BLaER1 (cell line): ENCODE data around the gene CAPN5.
A peak's percentile ranks its signal among the peaks of the same experiment; 100 is the strongest.

Experiments used
- H3K27ac ChIP-seq: shearing (Covaris generic); formaldehyde crosslinking; 2 replicates; pipeline ENCODE4 v1.8.1; 2022
- H3K27me3 ChIP-seq: shearing (Covaris generic); formaldehyde crosslinking; 2 replicates; pipeline ENCODE4 v1.8.1; 2022
- H3K36me3 ChIP-seq: shearing (Covaris generic); formaldehyde crosslinking; 2 replicates; pipeline ENCODE4 v1.8.1; 2022
- H3K4me1 ChIP-seq: shearing (Covaris generic); formaldehyde crosslinking; 2 replicates; pipeline ENCODE4 v1.8.1; 2022
- H3K4me2 ChIP-seq: shearing (Covaris generic); formaldehyde crosslinking; 2 replicates; pipeline ENCODE4 v1.8.1; 2022
- H3K4me3 ChIP-seq: shearing (Covaris generic); formaldehyde crosslinking; 2 replicates; pipeline ENCODE4 v1.8.1; 2022
- H3K9ac ChIP-seq: shearing (Covaris generic); formaldehyde crosslinking; 2 replicates; pipeline ENCODE4 v1.8.1; 2022
- H3K9me3 ChIP-seq: shearing (Covaris generic); formaldehyde crosslinking; 2 replicates; pipeline ENCODE4 v1.8.1; 2022
- H4K20me1 ChIP-seq: shearing (Covaris generic); formaldehyde crosslinking; 2 replicates; pipeline ENCODE4 v1.8.1; 2022
- Cebpa-rat ChIP-seq: shearing (Covaris generic); IDR thresholded peaks from 2 replicates; pipeline ENCODE4 v1.8.1; 2022

The CAPN5 gene

DNA sequence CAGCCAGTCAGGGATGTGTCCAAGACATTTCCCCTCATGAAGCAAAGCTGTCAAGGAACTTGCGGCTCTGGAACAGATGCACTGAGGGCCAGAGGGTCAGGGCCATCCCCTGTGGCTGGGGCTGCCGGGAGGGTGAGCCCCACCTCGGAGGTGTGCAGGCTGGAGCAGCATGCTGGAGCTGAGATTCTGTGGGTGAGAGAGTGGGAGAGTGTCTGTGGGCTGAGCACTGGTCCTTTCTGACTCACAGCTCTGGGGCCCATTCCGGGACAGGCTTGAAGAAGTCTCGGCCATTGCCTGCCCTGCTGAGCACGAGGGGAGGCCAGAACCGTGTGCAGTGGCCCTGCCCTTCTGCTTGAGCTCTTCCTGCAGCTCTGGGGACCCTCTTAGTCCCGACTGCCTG, 38.0 kb downstream of the CAPN5 start:
- H3K9me3 ChIP-seq = peaks cover 4% of the 10 kb centered on the region; the same call in 1 of the 2 replicates
- no peak overlapping the region for H3K4me2 ChIP-seq
- no peak overlapping the region for H3K27ac ChIP-seq
- H4K20me1 ChIP-seq = no peaks in the 10 kb centered on the region
- H3K27me3 ChIP-seq = no peaks in the 10 kb centered on the region
- H3K4me3 ChIP-seq = no peak overlapping the region
- H3K9ac ChIP-seq = no peak overlapping the region
- no peak for TF ChIP-seq Cebpa-rat
- H3K36me3 ChIP-seq = no peaks in the 10 kb centered on the region
- H3K4me1 ChIP-seq = peaks cover 72% of the 10 kb centered on the region

DNA sequence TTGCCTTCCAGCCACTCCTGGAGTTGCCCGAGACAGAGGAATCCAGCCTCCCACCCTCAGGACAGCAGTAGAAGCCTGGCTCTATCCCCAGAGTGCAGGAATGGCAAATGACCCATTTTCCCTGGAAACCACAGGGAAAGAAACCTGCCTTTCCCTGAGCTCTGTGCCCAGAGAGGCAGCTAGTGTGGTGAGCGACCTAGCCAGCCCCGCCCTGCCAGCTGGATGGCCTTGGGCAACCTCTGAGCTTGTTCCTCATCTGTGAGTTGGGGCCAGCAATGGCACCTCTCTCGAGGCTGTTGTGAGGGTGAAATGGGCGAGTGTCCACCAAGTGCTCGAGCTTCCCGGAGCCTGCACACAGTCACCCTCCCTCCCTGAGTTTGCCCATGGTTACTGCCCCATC, 39.5 kb downstream of the CAPN5 start:
- Histone ChIP-seq H3K27me3 (no peaks in the 10 kb centered on the region), H3K4me1 (peaks cover 88% of the 10 kb centered on the region), H3K9me3 (no peaks in the 10 kb centered on the region), H3K4me3 (no peak overlapping the region), H3K9ac (peak overlapping the region; percentile 58; the same call in 1 of the 2 replicates), H3K27ac (peak overlapping the region; percentile 56; the same call in 1 of the 2 replicates), H3K4me2 (peak overlapping the region; percentile 85), H4K20me1 (no peaks in the 10 kb centered on the region), H3K36me3 (no peaks in the 10 kb centered on the region)
- no peak for TF ChIP-seq Cebpa-rat

DNA sequence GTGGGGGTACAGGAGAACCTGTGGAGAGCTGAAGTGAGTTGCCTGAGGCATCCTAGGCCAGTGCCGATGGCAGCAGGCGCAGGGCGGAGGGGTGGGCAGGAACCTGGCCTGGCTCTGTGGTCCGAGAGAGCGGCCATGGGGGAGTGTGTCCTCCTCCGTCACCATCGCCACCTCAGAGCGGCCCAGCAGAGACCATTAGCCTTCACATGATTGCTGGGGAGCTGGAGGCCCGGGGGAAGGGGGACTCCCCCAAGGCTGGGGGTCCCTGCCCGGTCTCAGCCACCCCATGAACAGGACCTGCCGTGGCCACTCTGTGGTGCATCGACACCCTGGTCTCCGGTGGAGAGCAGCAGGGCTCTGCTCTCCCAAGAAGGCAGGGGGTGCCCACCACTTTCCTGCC, 40.0 kb downstream of the CAPN5 start:
- Histone ChIP-seq H3K27me3 (no peaks in the 10 kb centered on the region), H4K20me1 (no peaks in the 10 kb centered on the region), H3K27ac (peak overlapping the region; percentile 56), H3K36me3 (no peaks in the 10 kb centered on the region), H3K9ac (peak overlapping the region; percentile 58; the same call in 1 of the 2 replicates), H3K4me1 (peaks cover 87% of the 10 kb centered on the region), H3K4me2 (peak overlapping the region; percentile 85), H3K4me3 (no peak overlapping the region), H3K9me3 (no peaks in the 10 kb centered on the region)
- TF ChIP-seq Cebpa-rat = no peak

DNA sequence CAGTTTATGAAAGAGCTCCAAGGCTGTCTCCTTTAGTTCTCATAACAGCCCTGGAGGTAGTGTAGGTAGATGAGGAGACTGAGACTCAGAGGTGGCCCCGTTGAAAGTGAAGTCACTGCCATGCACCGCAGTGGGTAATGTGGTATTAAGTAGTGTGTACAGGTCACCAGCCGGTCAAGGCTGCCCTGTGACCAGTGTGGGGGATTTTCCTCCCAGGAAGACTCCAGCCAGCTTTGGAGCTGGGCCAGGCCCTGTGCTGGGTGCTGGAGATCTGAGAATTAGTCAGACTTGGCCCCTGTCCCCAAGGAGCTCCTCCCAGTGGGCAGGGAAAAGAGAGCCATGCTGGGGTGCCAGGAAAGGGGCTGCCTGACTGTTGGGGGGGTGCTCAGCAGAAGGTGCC, 41.2 kb downstream of the CAPN5 start:
- Histone ChIP-seq H3K9ac (peak overlapping the region; percentile 58; the same call in 1 of the 2 replicates), H3K4me3 (no peak overlapping the region), H3K4me1 (peaks cover 78% of the 10 kb centered on the region), H3K4me2 (peak overlapping the region; percentile 85), H3K27me3 (no peaks in the 10 kb centered on the region), H3K27ac (peak overlapping the region; percentile 56), H3K9me3 (no peaks in the 10 kb centered on the region), H4K20me1 (no peaks in the 10 kb centered on the region), H3K36me3 (no peaks in the 10 kb centered on the region)
- no peak for TF ChIP-seq Cebpa-rat

DNA sequence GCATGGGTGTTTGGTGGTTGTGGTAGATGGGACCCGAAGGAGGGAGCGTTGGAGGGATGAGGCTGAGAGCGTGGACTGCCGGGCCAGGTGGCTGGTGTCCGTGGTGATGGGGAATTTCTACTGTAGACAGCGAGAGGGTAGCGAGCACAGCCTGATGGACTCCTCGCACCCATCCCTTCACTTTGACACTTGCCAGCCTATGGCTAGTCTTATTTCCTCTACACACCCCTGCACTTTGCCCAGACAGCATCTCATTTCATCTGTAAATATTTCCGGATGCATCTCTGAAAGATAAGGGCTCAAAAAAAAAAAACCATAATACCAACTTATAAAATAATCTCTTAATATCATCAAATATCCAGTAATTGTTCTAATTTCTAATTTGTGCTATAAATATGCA, 41.7 kb downstream of the CAPN5 start:
- TF ChIP-seq Cebpa-rat = no peak
- no peaks in the 10 kb centered on the region for H3K36me3 ChIP-seq
- H3K27me3 ChIP-seq = no peaks in the 10 kb centered on the region
- no peak overlapping the region; the same call in 1 of the 2 replicates for H3K9ac ChIP-seq
- no peaks in the 10 kb centered on the region for H3K9me3 ChIP-seq
- peak overlapping the region; percentile 56 for H3K27ac ChIP-seq
- H3K4me2 ChIP-seq = peak overlapping the region; percentile 85
- H3K4me1 ChIP-seq = peaks cover 78% of the 10 kb centered on the region
- no peak overlapping the region for H3K4me3 ChIP-seq
- no peaks in the 10 kb centered on the region for H4K20me1 ChIP-seq

DNA sequence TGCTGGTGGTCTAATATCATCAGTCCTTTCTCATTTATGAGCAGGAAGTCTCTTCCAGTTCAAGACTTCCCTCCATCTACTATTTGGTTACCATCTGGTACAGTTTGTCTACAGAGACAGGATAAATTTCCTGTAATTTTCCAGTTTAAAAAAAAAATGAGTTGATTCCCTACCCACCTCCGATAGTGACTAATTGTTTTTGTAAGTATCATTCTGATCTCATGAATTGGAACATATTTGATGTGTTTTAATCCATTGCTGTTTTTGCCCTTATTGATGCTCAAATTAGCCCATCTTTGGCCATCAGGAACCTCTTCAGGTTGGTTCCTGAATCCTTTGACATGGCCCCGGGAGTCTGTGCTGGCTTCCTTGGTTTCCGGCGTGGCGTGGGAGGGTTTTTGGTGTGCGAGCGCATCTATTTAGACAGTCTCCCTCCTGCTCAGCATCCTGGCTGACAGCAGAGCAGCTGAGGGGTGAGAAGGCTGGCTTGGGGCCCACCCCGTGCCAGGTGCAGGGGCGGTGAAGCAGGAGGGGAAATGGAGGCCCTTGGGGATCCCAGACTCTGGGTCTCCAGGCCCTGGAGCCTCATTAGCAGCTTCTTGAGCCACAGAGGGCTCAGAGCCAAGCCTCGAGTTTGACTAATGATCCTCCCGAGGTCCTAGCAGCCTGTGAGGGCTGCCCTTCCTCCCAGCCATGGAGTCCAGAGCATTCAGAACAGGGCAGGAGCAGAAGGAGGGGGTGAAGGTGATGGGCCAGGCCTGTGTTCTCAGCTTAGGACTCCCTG, 42.7 kb downstream of the CAPN5 start:
- no peak overlapping the region for H3K4me3 ChIP-seq
- no peaks in the 10 kb centered on the region for H3K36me3 ChIP-seq
- no peaks in the 10 kb centered on the region for H3K27me3 ChIP-seq
- no peak for TF ChIP-seq Cebpa-rat
- no peaks in the 10 kb centered on the region for H4K20me1 ChIP-seq
- peak overlapping the region; percentile 85 for H3K4me2 ChIP-seq
- peak overlapping the region; percentile 25; the same call in 1 of the 2 replicates for H3K9ac ChIP-seq
- H3K4me1 ChIP-seq = peaks cover 71% of the 10 kb centered on the region
- no peaks in the 10 kb centered on the region for H3K9me3 ChIP-seq
- peak overlapping the region; percentile 64 for H3K27ac ChIP-seq

DNA sequence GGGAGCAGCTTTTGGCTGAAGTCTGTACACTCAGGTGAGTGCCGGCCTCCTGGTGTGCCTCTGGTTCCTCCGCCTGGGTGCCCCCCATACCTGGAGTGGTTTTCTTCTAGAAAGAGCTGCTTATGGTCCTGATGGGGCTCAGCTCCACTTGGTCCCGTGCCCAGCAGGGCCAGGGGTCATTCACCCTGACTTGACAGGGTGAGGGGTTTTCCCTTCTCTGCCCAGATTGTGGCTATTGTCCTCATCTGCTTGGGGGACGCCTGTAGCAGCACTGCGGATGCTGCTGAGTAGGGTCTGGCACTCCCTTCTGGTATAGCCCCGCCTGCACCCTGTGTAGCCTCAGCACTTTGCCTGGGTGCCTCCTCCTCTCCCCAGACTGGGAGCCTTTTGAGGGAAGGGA, 44.1 kb downstream of the CAPN5 start:
- TF ChIP-seq Cebpa-rat = no peak
- no peak overlapping the region for H3K4me3 ChIP-seq
- H4K20me1 ChIP-seq = no peaks in the 10 kb centered on the region
- peaks cover 66% of the 10 kb centered on the region for H3K4me1 ChIP-seq
- peak overlapping the region; percentile 85 for H3K4me2 ChIP-seq
- no peaks in the 10 kb centered on the region for H3K27me3 ChIP-seq
- H3K9me3 ChIP-seq = no peaks in the 10 kb centered on the region
- H3K9ac ChIP-seq = no peak overlapping the region; the same call in 1 of the 2 replicates
- peak overlapping the region; percentile 64; the same call in 1 of the 2 replicates for H3K27ac ChIP-seq
- H3K36me3 ChIP-seq = no peaks in the 10 kb centered on the region

DNA sequence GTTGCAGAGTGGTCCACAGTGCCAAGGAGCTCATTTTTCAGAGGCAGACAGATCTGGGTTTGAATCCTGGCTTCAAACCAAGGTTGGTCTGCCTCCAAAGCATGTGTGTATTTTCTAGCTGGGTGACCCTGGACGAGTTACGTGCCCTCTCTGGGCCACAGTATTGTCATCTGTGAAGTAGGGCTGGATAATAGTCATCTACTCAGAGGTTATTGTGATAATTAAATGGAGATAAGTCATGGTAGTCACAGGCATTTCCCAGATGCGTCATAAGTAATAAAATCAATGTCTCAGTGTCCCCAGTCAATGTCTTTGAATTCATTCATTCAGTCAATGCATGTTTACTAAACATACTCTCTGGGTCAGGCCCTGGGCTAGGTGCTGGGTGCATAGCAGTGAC, 44.5 kb downstream of the CAPN5 start:
- Histone ChIP-seq H3K9me3 (no peaks in the 10 kb centered on the region), H3K9ac (no peak overlapping the region), H3K4me2 (peak overlapping the region; percentile 85), H3K27ac (0 out of 2 replicates have a peak overlapping the region, but pooled peaks have one; percentile 64), H3K4me1 (peaks cover 64% of the 10 kb centered on the region), H3K36me3 (no peaks in the 10 kb centered on the region), H3K4me3 (no peak overlapping the region), H3K27me3 (no peaks in the 10 kb centered on the region), H4K20me1 (no peaks in the 10 kb centered on the region)
- no peak for TF ChIP-seq Cebpa-rat

DNA sequence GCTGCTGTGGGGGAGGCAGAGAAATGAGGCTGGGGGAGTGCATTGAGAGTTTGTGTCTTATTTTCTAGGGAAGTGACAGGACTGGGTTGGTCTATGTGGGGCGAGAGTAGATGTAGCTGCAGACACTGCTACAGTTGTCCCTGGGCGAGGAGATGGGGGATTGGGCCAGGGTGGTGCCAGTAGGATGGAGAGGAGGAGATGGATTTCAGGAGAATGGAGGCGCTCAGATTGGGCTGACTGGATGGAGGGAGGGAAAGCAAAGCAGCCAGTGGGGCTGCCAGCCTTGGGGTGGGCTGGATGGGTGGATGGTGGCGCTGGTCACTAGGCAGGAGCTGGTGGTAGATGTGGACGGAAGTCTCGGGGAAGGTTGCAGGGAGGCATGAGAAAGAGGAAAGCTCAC, 45.2 kb downstream of the CAPN5 start:
- no peak overlapping the region for H3K27ac ChIP-seq
- H3K4me1 ChIP-seq = peaks cover 64% of the 10 kb centered on the region
- H3K9me3 ChIP-seq = no peaks in the 10 kb centered on the region
- H3K36me3 ChIP-seq = no peaks in the 10 kb centered on the region
- H4K20me1 ChIP-seq = no peaks in the 10 kb centered on the region
- no peak overlapping the region for H3K4me2 ChIP-seq
- H3K4me3 ChIP-seq = no peak overlapping the region
- H3K9ac ChIP-seq = no peak overlapping the region
- no peak for TF ChIP-seq Cebpa-rat
- H3K27me3 ChIP-seq = no peaks in the 10 kb centered on the region

DNA sequence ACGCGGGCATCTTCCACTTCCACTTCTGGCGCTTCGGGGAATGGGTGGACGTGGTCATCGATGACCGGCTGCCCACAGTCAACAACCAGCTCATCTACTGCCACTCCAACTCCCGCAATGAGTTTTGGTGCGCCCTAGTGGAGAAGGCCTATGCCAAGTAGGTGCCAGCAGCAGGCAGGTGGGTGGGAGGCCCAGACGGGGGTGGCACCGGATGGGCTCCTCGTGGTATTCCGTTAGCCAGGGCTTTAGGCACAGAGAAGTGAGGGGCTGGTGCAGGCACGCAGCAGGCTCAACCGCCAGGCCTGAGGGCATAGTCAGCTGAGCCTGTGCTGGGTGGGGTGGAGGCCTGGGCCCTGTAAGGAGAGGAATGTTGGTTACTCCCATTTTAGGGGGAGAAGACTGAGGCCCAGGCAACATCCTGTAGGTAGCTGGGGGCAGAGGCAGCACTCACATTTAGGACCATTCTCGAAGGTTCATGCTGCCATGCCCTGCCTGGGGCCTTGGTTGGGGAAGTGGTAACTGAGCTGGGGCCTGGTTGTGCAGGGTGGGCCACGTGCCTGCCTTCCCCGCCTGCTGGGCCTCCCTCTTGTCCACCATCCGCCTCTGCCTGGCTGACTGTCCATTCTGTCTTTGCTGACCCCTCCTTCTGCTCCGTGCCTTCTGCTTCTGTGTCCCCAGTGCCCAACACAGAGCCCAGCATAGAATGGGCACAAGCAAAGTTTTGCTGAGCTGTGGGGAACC, 46.0 kb downstream of the CAPN5 start:
- H3K36me3 ChIP-seq = no peaks in the 10 kb centered on the region
- no peak overlapping the region for H3K4me3 ChIP-seq
- H3K27ac ChIP-seq = peak overlapping the region; percentile 38; the same call in 1 of the 2 replicates
- H3K4me1 ChIP-seq = peaks cover 64% of the 10 kb centered on the region
- no peak for TF ChIP-seq Cebpa-rat
- no peaks in the 10 kb centered on the region for H3K27me3 ChIP-seq
- H3K9ac ChIP-seq = no peak overlapping the region
- H4K20me1 ChIP-seq = no peaks in the 10 kb centered on the region
- H3K4me2 ChIP-seq = peak overlapping the region; percentile 22
- no peaks in the 10 kb centered on the region for H3K9me3 ChIP-seq
